Measurements from ENCODE around the gene NTRK3.

DNA sequence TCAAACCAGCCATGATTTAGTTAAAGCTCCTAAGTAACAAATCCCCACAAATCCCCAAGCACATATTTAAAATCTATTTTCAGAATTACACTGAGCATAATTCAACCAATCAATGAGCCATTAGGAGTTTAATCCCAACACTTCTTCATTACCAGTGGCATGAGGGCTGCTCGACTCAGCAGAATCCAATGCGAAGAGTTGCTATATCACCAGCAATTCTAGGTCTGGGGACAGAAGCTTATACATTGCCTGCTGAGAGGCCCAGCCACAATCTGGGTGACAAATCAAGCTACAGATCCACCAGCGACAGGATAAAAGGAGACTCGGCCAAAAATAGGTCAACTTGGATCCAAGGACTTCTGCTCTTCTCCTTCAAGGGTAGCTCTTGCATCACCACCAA lies 238.8 kb downstream of the NTRK3 start:
- TF ChIP-seq POLR2A (IDR thresholded peaks at IDR 0.05; ENCODE audit: control extremely low read depth in 1 of 2, low read depth in 2 of 2, low read length in 2 of 2): no peak
- TF ChIP-seq, protein P1, sequence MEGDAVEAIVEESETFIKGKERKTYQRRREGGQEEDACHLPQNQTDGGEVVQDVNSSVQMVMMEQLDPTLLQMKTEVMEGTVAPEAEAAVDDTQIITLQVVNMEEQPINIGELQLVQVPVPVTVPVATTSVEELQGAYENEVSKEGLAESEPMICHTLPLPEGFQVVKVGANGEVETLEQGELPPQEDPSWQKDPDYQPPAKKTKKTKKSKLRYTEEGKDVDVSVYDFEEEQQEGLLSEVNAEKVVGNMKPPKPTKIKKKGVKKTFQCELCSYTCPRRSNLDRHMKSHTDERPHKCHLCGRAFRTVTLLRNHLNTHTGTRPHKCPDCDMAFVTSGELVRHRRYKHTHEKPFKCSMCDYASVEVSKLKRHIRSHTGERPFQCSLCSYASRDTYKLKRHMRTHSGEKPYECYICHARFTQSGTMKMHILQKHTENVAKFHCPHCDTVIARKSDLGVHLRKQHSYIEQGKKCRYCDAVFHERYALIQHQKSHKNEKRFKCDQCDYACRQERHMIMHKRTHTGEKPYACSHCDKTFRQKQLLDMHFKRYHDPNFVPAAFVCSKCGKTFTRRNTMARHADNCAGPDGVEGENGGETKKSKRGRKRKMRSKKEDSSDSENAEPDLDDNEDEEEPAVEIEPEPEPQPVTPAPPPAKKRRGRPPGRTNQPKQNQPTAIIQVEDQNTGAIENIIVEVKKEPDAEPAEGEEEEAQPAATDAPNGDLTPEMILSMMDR (IDR thresholded peaks at IDR 0.05; ENCODE audit: control extremely low read depth in 1 of 3, insufficient read depth in 1 of 3, low read depth in 1 of 3, low read length in 3 of 3): no peak
- no peak for TF ChIP-seq HDAC6 (IDR thresholded peaks at IDR 0.05; ENCODE audit: low read depth, low read length)
- TF ChIP-seq EZH2 (IDR thresholded peaks at IDR 0.05; ENCODE audit: low read depth, low read length, severe bottlenecking): no peak
- TF ChIP-seq JUN (IDR thresholded peaks at IDR 0.05; ENCODE audit: low read depth, low read length): no peak
- no peak for TF ChIP-seq EP300 (IDR thresholded peaks at IDR 0.05; ENCODE audit: borderline replicate concordance in 1 of 2, low read depth in 2 of 2, low read length in 2 of 2)
- no peak for TF ChIP-seq POLR2AphosphoS5 (IDR thresholded peaks at IDR 0.05; ENCODE audit: low read depth, low read length)
